ENCODE data around the gene HUS1B. TPM values are rescaled to one million over a fixed set of nuclear protein-coding genes. Genes with fewer than 3 reads are reported as not detected.

HUS1B gene
- total RNA-seq, 4 donors from 2014 or later, result 2.3 to 4.8 (median 4.0) TPM

GRCh38 chr6:679282-679681, 22.4 kb upstream of the HUS1B start:
- H3K4me1 ChIP-seq, result peaks cover 0 to 4% of the 10 kb centered on the region in 2 donors
- H3K27me3 ChIP-seq, result no peaks in the 10 kb centered on the region
- intact Hi-C loops (cut with DNase I), result no loop called here
- H3K27ac ChIP-seq, result no peak overlapping the region
- WGBS, 2 donors, result 79 to 90% methylated on average over 9 of the region's 9 CpGs
- TF ChIP-seq POLR2A (IDR thresholded peaks at IDR 0.05), result no peak
- TF ChIP-seq, protein P1, sequence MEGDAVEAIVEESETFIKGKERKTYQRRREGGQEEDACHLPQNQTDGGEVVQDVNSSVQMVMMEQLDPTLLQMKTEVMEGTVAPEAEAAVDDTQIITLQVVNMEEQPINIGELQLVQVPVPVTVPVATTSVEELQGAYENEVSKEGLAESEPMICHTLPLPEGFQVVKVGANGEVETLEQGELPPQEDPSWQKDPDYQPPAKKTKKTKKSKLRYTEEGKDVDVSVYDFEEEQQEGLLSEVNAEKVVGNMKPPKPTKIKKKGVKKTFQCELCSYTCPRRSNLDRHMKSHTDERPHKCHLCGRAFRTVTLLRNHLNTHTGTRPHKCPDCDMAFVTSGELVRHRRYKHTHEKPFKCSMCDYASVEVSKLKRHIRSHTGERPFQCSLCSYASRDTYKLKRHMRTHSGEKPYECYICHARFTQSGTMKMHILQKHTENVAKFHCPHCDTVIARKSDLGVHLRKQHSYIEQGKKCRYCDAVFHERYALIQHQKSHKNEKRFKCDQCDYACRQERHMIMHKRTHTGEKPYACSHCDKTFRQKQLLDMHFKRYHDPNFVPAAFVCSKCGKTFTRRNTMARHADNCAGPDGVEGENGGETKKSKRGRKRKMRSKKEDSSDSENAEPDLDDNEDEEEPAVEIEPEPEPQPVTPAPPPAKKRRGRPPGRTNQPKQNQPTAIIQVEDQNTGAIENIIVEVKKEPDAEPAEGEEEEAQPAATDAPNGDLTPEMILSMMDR (IDR thresholded peaks at IDR 0.05), result no peak
- no peak overlapping the region for H3K4me3 ChIP-seq (replicated peaks in 1 of 3)
- H3K9me3 ChIP-seq, result no peaks in the 10 kb centered on the region
- no peak for DNase-seq
- H3K36me3 ChIP-seq, result no peaks in the 10 kb centered on the region

GRCh38 chr6:678520-678919, 21.6 kb upstream of the HUS1B start:
- intact Hi-C loops (cut with DNase I), result no loop called here
- no peaks in the 10 kb centered on the region for H3K9me3 ChIP-seq
- H3K27ac ChIP-seq, result no peak overlapping the region
- no peaks in the 10 kb centered on the region for H3K27me3 ChIP-seq
- H3K4me1 ChIP-seq, result peaks cover 0 to 4% of the 10 kb centered on the region in 2 donors
- no peaks in the 10 kb centered on the region for H3K36me3 ChIP-seq
- no peak overlapping the region for H3K4me3 ChIP-seq (replicated peaks in 1 of 3)
- DNase-seq, result no peak
- TF ChIP-seq, protein P1 (IDR thresholded peaks at IDR 0.05), result no peak
- no peak for TF ChIP-seq POLR2A (IDR thresholded peaks at IDR 0.05)
- WGBS, 2 donors, result 52 to 76% methylated on average over 3 of the region's 3 CpGs

DNA sequence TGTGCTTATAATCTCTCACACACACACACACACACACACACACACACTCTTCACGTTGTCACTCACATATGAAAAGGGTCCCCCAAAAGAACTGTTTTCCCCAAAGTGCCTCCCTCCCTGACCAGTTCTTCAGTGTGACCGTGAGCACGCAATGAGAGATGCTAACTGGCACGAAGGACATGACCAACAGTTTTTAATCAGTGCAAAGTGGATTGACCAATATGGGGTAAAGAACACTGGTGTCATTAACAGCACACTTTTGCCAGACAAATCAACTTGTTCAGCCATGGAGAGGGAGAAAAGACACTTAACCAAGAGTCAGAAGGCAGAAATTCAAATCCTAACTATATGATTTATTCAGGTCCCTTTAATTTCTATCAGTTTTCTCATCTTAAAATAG, 21.0 kb upstream of the HUS1B start:
- Histone ChIP-seq H3K36me3 (no peaks in the 10 kb centered on the region), H3K4me1 (peaks cover 0 to 4% of the 10 kb centered on the region in 2 donors), H3K9me3 (no peaks in the 10 kb centered on the region), H3K4me3 (replicated peaks in 1 of 3) (no peak overlapping the region), H3K27ac (no peak overlapping the region), H3K27me3 (no peaks in the 10 kb centered on the region)
- TF ChIP-seq POLR2A (IDR thresholded peaks at IDR 0.05), result no peak
- TF ChIP-seq, protein P1 (IDR thresholded peaks at IDR 0.05), result no peak
- no peak for DNase-seq
- 97% methylated on average over 4 of the region's 4 CpGs for WGBS, 2 donors
- intact Hi-C loops (cut with DNase I), result no loop called here

DNA sequence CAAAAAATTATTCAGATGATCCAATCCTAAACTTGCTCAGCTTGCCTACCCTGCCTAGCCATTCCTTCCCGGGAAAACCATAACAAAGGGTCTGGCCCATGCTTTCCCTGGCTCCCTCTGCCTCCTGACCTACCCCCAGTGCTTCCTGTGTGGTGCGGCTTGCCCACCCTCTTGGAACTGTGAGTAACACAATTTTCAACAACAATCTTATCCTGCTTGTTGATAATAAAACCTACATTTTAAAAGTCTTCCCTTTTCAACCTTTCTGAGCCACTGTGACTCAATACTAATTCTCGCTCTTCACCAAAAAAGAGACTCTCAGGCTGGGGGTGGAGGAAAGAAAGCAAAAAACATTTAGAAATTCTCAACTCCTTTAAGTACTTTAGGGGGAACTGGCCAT, 18.1 kb upstream of the HUS1B start:
- DNase-seq, result no peak
- Histone ChIP-seq H3K27me3 (no peaks in the 10 kb centered on the region), H3K27ac (no peak overlapping the region), H3K4me1 (no peaks in the 10 kb centered on the region), H3K36me3 (no peaks in the 10 kb centered on the region), H3K4me3 (replicated peaks in 1 of 3) (no peak overlapping the region), H3K9me3 (no peaks in the 10 kb centered on the region)
- intact Hi-C loops (cut with DNase I), result no loop called here
- TF ChIP-seq POLR2A (IDR thresholded peaks at IDR 0.05), result no peak
- TF ChIP-seq, protein P1 (IDR thresholded peaks at IDR 0.05), result no peak
- 79 to 81% methylated on average over 3 of the region's 3 CpGs for whole genome bisulfite sequencing, 2 donors

- Histone ChIP-seq H3K9me3 (no peaks in the 10 kb centered on the region), H3K27me3 (no peaks in the 10 kb centered on the region), H3K4me1 (no peaks in the 10 kb centered on the region), H3K36me3 (no peaks in the 10 kb centered on the region), H3K27ac (no peak overlapping the region), H3K4me3 (replicated peaks in 1 of 3) (no peak overlapping the region)
- no peak for DNase-seq
- intact Hi-C loops (cut with DNase I), result no loop called here
- TF ChIP-seq POLR2A (IDR thresholded peaks at IDR 0.05), result no peak
- TF ChIP-seq, protein P1 (IDR thresholded peaks at IDR 0.05), result no peak
These were observed 17.5 kb upstream of the HUS1B start for GRCh38 chr6:674406-674805.

Measured in thyroid gland (tissue), 4 donors.